Measurements from ENCODE around the gene RASA3. TPM values are rescaled to one million over a fixed set of nuclear protein-coding genes. Genes with fewer than 3 reads are reported as not detected.
"Not testable (repeated sequence)": the region's sequence is repeated elsewhere in the genome, so short reads cannot be mapped to it uniquely, and the experiment has no call there.

The RASA3 gene
- polyA plus RNA-seq, 1 donor: 19.6 TPM

DNA sequence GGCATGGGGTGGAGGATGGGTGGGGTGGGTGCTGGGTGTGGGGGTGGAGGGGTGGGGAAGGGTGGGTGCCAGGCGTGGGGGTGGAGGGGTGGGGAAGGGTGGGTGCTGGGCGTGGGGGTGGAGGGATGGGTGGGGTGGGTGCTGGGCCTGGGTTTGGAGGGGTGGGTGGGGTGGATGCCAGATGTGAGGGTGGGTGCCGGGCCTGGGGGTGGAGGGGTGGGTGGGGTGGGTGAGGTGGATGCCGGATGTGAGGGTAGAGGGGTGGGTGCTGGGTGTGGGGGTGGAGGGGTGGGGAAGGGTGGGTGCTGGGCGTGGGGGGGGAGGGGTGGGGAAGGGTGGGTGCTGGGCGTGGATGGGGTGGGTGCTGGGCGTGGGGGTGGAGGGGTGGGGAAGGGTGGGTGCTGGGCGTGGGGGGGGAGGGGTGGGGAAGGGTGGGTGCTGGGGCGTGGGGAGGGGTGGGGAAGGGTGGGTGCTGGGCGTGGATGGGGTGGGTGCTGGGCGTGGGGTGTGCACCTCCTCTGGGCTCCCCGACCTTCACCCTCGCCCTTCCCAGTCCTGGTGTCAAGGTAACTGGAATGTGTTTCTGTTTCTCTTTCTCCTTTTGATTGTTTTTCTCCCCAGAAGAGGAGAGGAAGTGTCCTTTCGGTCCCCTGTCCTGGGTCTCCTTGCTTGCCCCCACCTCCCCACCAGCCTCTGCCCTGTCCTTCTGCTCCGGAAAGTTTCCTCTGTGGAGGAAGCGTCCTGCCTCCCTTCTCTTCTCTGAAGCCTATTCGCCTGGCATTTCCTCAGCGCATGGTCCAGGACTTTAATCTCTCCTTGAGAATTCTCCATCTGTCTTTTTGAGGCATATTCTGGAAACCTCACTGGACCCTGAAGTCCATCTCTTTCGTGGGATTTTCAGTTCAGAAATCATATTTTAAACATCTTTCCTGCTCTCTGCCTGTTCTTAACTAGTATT is 23.8 kb upstream of the RASA3 start:
- no peak for DNase-seq (ENCODE audit: low read depth)

DNA sequence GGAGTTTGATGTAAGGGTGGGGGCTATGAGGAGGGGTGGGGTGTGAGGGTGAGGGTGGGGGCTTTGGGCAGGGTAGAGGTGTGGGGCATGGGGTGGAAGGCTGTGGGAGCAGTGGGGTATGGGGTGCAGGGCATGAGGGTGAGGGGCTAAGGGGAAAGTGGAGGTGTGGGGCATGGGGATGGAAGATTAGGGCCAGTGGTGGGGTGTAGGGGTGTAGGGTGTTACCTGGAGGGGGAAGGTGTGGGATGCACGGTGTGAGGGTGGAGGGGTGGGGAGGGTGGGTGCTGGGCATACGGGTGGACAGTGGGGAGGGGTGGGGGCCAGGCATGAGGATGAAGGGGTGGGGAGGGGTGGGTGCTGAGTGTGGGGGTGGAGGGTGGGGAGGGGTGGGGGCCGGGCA is 22.9 kb upstream of the RASA3 start:
- DNase-seq (ENCODE audit: low read depth): no peak

DNA sequence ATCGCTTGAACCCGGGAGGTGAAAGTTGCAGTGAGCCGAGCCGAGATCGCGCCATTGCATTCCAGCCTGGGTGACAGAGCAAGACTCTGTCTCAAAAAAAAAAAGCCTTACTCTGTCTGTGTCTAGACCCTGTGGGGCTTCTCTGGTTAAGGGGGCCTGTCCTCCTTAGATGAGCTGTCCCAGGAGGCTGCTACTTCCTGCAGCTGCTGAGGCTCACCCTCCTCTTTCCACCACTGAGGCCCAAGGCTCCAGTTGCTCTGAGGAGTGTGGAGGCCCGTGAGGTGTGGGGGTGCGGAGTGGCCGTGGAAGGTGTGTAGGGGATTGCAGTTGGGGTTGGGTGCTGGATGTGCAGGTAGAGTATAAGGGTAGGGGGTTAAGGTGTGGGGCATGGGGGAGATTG is 22.1 kb upstream of the RASA3 start:
- DNase-seq (ENCODE audit: low read depth): no peak

DNA sequence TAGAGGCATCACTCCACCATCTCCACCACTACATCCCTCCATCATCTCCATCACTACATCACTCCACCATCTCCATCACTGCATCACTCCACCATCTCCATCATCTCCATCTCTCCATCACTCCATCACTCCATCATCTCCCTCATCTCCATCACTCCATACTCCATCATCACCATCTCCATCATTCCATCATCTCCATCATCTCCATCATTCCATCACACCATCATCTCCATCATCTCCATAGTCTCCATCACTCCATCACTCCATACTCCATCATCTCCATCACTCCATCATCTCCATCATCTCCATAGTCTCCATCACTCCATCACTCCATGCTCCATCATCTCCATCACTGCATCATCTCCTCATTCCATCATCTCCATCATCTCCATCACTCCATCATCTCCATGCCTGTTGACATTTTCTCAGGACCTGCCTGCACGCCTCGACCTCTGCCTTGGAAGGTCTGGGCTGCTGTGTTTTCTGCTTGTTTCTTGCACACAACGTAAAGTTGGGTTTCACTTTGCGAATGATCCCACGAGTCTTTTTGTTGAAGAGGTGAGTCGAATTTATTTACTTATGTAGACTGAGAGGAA is 21.2 kb upstream of the RASA3 start:
- DNase-seq (ENCODE audit: low read depth): no peak

DNA sequence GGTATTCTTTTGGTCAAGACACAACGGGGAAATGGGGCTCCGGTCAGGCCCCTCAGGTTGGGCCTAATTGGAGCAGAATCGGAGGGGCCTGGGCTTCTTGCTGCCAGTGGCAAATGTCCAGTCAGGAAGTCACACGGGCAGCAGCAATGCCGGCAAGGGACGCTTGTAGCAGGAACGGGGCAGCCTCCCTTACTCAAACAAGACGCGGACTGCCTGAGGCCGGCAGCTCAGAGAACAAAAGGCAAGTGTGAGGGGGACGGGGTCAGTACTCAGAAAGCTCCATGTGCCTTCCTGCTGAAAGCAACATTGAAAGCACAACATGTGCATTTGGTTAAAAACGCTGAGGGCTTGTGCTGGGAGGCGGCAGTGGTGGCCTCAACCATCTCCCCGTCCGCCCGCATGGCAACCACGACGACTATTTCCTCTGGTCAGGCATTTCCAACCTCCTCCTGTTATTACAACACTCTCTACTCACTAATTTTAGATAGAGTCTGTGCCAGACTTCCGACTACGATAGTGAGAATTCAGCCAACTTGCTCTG is 20.5 kb upstream of the RASA3 start:
- DNase-seq (ENCODE audit: low read depth): no peak

DNA sequence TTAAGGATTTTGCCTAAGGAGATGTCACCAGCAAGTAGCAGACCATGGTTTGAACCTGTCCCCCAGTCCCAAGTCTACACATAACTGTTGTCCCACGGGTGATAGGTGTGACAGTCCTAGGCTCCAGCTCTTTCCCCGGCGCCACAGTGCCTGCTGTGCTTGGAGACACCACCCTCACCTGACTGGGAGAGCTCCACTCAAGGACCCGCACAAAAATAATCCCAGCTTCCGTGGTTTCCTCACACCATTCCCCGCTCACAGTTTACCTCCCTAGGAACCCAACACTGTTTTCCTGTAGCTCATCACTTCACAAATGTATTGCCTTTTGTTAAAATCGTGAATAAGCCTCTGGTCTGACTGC is 19.8 kb upstream of the RASA3 start:
- no peak for DNase-seq (ENCODE audit: low read depth)

DNA sequence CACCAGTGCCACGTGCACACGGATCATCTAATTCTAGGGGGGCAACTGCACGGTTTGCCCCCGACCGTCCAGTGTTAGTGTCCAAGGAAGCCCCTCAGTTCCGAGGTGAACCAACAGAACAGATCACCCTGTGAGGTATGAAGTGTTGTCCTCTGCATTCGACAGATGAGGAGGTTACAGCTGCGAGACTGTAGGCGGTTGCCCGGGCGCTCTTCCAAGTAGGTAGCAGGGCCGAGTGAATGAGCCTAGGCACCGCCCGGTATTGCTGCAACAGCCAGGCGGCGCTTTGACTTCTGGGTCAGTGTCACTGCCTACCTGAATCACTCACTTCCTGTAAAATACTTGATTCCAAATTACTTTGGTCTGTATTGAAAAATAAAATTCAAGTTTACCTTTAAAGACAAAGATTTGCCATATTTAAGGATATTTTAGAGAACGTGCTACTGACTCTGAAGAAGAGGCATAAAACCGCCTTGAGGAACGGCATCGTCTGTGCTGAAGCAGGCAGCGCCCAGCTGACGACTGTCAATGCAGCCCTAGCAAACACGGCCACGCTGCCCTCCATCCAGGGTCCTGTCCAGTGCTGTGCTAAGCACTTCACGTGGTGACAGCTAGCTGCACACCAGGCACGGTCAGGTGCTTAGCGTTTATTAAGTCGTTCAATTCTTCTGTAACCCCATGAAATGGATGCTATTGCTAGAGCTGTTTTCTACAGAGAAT is 19.3 kb upstream of the RASA3 start:
- no peak for DNase-seq (ENCODE audit: low read depth)

DNA sequence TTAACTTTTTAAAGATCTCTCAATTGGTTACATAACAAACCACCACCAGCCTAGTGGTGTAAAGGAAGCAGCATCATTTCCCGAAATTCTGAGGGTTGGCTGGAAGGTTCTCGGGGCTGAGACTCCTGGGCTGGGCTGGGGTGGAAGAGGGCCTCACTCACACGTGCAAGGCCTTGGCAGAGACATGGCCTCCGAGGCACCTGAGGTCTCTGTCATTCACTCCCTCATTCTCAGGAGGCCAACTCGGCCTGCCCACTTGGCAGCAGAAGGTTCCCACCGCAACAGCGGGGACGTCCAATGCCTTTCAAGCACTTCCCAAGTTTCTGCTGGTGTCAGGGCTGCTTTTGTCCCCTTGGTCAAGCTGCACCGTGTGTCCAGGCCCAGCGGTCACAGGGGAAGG is 18.6 kb upstream of the RASA3 start:
- no peak for DNase-seq (ENCODE audit: low read depth)

DNA sequence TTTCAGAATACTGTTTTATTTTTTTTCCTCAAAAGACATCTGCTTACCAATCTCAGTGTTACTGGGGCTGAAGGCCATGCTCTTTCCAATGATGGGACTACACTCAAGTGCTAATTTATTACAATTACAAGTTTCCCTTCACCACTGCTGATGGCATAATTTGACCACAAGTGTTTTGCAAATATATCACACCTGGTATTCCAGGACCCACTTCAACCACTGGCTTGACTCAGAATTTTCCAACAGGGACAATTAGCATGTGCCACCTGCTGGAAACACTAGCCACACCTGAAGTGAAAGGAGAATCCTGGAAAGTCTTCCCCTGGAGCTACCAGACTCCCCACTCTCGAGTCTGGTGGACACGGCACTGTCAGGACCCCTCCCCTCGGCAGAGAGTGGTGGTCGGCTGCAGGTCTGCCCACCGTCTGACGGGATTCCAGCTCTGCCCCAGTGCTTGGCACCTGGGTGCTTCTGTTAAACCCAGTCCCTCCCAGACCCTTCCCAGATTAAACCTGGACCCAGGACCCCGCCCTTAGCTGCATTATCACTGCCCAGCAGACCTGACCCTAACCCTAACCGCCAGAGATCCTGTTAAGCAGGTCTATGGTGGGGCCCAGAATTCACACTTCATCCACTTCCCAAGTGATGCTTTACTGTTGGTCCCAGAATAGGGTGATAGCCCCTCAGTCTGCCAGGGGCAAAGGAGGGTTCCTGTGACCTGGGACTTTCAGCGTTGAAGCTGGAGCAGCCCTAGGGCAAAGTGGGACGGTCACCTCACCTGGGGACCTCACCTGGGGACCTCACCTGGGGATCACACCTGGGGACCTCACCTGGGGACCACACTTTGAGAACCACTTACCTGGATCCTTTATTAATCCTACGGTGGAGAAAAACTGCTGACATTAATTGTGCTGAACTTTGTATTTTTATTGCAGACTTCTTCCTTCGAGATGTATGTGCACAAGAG is 17.6 kb upstream of the RASA3 start:
- DNase-seq (ENCODE audit: low read depth): no peak

DNA sequence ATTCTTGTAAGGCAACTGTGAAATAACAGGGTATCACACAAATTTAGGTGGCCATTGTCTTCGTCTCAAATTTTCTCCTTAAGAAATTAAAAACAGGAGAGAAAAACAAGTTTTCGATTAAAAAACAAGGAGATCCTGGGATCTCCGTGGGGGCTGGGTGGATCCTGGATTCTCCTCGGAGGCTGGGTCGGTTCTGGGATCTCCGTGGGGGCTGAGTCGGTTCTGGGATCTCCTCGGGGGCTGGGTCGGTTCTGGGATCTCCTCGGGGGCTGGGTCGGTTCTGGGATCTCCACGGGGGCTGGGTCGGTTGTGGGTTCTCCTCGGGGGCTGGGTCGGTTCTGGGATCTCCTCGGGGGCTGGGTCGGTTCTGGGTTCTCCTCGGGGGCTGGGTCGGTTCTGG is 16.5 kb upstream of the RASA3 start:
- DNase-seq (ENCODE audit: low read depth): not testable (repeated sequence)

DNA sequence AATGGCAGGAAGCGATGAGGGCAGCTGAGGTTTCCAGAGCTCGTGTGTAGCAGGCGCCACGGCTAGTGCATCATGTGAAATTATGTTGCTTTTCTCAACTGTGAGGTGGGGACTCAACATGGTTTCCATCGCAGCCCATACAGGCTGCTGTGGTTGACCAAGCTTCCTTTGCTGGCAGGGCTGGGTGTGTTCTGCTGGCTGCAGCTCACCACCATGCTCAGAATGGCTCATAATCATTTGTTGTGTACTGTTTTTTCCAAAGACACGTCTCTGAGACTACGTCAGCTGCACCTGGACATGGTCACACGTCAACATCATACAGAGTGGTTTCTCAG is 16.1 kb upstream of the RASA3 start:
- DNase-seq (ENCODE audit: low read depth): no peak

DNA sequence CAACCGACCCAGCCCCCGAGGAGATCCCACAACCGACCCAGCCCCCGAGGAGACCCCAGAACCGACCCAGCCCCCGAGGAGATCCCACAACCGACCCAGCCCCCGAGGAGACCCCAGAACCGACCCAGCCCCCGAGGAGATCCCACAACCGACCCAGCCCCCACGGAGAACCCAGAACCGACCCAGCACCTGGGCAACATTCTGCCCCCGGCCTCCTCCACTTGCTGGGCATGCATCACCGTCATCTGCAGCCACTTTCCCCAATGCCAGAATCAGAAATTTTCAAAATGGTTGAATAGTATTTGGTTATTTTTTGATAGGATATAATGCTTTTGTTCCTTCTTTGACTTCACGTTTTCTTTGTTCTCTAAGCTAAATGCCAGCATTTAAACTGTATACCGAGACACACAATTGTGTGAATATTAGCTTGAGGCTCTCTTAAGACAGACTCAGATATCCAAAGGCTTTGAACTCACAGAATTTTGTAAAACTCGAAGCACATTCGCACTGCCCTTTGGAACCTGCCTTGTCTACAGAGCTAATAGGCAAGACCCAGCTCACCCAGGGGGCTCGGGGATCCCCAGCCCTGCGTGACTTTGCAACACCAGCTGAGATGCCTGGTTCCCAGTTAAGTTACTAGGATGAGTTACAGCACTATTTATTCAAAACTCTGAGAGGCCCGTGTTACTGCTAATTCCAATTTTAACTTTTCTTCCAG is 15.5 kb upstream of the RASA3 start:
- no peak for DNase-seq (ENCODE audit: low read depth)

DNA sequence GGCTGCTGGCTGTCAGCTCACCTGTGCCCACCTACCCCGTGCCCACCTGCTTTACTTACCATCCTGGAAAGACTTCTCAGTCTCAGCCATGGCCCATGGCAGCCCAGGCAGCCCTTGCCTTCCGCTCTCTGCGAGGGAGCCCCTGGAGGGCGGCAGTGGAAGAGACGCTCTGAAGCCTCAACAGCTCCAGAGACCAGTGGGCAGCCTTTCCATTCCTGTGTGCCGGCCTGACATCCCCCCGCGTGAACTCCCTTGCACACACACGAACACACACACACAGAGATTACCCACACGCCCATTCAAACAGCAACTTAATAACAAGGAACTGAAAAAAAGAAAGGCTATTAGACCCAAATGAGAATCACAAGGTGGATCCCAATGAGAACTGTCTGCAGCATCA is 14.2 kb upstream of the RASA3 start:
- DNase-seq (ENCODE audit: low read depth): no peak

DNA sequence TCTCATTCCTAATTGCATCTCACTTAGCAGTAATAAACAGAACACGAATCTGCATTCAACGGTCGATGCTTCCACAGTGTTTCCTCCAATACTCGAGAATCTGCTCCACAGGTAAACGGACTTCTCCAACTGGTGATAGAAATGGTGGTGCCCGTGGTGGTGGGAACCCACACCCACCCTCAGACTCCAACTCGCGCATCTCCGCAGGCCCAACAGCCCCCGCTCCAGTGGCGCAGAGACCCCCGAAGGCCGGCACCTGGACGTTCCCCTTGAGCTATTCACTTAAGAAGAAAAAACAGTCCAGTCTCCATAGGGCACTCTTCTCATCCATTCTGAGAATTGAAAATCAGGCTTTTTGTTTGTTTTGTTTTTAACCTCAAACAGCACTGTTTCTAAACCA is 13.8 kb upstream of the RASA3 start:
- DNase-seq (ENCODE audit: low read depth): no peak

DNA sequence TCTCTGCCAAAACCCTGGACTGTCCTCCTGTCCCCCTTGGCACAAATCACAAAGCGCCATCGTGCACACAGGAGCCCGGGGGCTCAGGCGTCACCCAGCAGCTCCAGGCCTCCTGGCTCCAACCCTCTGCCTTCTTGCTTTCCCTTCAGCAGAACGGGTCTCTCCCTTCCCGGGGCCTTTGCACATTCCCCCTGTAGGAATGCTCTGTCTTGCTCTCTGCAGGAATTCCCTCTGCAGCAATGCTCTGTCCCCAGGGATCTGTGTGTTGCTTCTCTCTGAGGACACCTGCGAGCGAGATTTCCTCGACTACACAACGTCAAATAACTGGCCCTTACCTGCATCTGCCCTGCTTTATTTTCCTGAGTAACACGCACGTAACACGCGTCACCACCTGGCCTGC is 13.3 kb upstream of the RASA3 start:
- no peak for DNase-seq (ENCODE audit: low read depth)

DNA sequence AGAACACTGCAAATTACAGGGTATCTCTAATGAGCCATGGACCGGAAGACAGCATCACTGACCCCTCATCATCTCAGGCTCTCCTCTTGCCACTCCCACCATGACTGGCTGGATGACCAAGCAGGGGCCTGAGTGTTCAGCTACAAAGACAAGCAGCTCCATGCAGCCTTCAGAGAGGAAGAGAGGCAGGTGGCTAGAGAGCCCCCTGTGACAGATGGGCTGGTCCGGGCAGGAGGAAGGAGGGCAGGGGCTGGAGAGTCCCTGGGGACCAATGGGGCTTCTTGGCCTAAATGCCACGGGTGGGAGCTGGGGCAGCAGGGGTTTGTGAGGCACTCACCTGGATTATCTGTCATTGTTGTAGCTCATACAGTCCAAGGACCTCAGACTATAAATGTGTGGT is 12.8 kb upstream of the RASA3 start:
- DNase-seq (ENCODE audit: low read depth): no peak

DNA sequence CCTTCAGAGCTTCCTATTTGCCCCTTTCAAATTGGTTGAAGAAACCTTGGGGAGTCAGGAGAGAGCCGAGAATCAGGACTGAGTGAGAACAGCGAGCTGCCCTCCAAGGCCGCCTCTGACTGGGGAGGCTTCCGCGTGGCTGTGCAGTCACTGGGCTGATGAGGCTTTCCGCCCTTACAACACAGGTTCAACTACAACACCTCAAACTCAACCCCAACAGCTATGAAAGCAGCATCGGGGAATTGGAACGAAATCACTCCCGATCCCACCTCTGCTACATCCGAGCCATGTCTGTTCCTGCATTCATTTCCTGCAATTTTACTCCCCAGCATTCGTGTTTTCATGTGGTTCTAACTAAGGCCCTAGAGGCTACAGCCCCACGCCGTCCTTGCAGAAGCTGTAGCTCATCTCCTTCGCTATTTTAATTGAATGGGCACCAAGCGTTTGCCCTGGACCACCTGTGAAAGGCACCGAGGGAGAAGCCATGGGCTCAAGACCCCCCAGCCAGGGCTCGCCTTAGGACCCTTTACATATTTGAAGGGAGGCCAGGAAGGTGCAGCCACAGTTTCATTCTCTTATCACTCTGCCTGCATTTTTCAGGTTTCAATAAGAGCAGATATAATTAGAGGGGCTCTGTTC is 12.3 kb upstream of the RASA3 start:
- no peak for DNase-seq (ENCODE audit: low read depth)

DNA sequence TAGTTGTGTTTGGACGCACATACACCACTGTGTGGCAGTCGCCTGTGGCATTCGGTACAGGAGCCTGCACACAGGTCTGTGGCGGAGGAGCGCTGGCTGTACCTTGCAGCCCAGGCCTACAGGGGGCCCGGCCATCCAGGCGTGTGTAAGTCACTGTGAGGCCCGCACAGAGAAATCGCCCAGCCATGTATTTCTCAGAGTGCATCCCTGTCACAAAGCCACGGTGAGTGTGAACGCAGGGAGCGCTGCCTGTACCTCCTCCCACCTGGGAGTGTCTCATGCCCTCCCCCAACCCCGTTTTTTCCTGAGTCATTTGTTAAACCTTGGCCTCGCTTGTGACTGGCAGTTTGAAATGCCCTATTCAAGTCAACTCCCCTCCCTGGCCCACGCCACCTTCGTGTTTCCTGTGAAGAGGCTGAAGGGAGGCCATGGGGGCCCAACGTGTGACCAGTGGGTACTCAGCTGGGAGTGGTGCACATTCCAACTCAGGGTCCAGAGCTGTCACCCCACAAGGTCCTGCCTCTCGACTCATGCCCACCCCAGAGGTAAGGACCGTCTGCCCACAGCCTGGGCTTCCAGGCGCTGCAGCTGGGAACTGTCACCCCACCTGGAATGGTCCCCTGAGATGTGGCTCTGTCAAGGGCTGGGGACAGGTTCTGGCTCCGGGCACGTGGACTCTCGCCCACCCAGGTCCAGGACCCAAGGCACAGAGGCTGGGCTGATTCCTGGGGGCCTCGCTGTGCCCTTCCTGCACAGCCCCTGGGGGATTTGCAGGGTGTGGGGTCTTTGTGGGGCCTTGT is 11.6 kb upstream of the RASA3 start:
- DNase-seq (ENCODE audit: low read depth): no peak

All from forelimb muscle (tissue), 1 donor.